NCI-H1048 (cell line): ENCODE measurements around the gene FAM177A1.

Experiments used
- DNase-seq: peaks from one replicate; lab custom pipeline; 2025; lab: John Stamatoyannopoulos, UW

Gene FAM177A1

DNA sequence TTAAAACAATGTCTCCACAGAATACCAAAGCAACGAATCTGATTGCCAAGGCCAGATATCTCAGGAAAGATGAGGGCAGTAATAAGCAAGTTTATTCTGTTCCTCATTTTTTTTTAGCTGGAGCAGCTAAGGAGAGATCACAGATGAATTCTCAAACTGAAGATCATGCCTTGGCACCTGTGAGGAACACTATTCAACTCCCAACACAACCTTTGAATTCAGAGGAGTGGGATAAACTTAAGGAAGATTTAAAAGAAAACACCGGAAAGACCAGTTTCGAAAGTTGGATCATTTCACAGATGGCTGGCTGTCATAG lies 77.3 kb downstream of the FAM177A1 start:
- DNase-seq, result no peak

DNA sequence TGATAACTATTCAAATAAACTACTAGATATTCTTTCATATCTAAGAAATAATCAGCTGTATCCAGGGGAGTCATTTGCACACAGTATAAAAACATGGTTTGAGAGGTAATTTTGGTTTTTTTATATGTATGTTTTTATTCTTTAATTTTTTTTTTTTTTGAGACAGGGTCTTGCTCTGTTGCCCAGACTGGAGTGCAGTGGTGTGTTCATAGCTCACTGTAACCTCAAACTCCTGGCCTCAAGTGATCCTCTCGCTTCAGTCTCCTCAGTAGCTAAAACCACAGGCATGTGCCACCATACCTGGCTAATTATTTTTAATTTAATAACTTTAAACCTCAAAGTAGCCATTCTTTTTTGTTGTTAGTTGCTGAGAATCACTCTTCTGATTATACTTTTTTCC lies 78.1 kb downstream of the FAM177A1 start:
- no peak for DNase-seq
